RKO (cell line): Measurements from ENCODE around the gene TLCD3B.

Experiments used
- DNase-seq: peaks from one replicate; pipeline ENCODE4 v3.0.0-alpha.2; 2016; ENCODE audit warnings: low spot score

TLCD3B gene

GRCh38 chr16:30030841-30031413 is at the start of gene TLCD3B:
TLCD3B (minus strand) TSS chr16:30031271; CDS start chr16:30030527, 744 bp downstream.
- DNase-seq: no peak

DNA sequence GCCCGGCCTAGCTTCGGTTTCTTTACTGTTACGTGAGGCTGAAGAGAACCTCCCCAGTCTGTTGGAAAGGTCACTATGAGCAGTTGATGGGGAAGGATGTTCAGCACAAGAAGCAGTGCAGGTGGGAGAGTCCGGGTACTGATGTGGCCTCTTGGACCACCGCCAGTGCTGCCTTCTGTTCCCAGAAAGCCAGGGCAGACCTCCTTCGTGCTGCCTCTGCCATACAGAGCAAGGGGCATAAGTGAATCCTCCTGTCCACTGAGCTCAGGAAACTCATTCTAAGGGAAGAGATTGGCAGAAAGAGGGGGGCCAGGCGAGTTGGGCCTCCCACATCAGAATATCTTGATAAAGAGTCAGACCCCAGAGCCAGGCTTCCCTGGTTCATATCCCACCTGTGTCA is 48.4 kb upstream of the TLCD3B start:
- DNase-seq: no peak

DNA sequence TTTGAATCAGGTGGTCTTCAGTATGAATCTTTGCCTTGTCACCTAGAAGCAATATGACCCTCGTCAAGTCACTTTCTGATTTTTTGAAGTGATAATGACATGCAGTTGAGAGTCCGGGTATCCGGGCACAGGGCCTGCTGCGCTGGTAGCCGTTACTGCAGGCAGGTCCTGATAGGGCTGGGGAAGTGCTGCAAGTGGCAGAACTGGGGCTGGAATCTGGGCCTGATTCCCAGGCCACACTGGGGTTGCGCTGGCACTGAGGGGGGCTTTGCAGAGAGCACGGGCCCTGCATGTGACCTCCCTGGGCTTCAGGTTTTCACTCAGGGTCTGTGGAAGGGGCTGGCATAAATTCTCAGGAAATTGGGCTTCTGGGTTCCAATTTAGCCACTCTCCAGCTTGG is 47.7 kb upstream of the TLCD3B start:
- no peak for DNase-seq

DNA sequence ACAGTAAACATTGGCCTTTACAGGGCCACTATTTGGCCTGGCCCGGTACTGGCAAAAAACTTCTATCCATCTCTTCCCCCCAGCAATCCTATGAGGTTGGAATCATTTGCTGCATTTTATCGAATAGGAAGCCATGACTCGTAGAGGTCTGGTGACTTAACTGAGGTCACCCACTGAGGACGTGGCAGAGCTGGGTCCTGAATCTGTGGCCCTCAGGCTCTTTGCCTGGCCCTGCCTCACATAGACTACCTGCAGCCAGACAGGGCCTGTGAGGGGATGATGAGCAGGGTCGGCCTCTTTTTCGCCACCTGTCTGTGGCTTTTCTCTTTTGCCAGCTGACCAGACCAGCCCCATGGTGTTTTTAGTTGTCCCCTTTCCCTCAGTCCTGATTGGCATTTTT is 46.6 kb upstream of the TLCD3B start:
- peak; percentile 65 for DNase-seq

- no peak for DNase-seq
Measured at GRCh38 chr16:30076276-30076791, 45.3 kb upstream of the TLCD3B start.

DNA sequence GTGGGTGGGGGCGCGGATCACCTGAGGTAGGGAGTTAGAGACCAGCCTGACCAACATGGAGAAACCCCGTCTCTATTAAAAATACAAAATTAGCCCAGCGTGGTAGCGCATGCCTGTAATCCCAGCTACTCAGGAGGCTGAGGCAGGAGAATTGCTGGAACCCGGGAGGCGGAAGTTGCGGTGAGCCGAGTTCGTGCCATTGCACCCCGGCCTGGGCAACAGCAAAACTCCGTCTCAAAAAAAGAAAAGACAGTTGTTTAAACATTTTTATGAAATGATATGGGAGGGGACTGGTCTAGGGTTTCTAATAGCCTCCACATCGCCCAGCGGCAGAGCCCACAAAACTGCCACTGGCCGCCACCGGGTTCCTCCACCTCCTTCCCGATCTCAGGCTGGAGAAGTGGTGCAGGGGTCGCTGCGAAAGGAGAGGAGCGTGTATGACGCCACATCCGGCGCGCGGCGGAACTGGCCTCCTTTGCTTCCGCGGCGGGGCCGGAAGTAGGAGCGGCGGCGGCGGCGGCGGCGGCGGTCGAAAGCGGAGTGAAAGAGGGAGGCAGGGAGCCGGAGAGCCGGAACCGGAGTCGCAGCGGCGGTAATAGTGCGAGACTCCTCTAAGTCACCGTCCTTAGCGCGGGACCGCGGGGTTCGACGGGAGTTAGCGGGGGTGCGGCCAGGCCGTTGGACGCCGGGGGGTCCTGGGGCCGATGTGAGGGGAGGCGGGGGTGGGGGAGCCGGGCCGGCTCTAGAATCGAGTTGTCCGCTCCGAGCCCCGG is 44.6 kb upstream of the TLCD3B start, which contains the start of gene PPP4C:
Gene PPP4C, plus strand, starts transcription at position 492 of the 773 bp plus-strand sequence. CDS start 384 bp downstream, outside the sequence.
- DNase-seq: peak; percentile 93

GRCh38 chr16:30070490-30070889 is 39.4 kb upstream of the TLCD3B start:
- no peak for DNase-seq

DNA sequence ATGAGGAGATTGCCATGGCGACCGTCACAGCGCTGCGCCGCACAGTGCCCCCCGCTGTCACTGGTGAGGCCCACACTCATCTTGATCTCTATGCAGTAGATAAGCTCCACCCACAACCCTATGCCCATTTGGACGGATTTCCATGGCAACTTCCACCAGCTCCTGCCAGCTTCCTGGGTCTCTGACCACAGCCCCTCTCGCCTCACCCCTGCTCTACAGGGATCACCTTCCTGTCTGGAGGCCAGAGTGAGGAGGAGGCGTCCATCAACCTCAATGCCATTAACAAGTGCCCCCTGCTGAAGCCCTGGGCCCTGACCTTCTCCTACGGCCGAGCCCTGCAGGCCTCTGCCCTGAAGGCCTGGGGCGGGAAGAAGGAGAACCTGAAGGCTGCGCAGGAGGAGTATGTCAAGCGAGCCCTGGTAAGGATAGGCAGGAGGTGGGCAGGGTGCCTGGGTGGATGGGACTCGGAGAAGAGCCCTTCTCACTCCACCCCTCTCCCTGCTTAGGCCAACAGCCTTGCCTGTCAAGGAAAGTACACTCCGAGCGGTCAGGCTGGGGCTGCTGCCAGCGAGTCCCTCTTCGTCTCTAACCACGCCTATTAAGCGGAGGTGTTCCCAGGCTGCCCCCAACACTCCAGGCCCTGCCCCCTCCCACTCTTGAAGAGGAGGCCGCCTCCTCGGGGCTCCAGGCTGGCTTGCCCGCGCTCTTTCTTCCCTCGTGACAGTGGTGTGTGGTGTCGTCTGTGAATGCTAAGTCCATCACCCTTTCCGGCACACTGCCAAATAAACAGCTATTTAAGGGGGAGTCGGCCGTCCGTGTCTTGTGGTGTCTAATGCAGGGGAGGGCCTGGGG is 38.8 kb upstream of the TLCD3B start:
- no peak for DNase-seq

DNA sequence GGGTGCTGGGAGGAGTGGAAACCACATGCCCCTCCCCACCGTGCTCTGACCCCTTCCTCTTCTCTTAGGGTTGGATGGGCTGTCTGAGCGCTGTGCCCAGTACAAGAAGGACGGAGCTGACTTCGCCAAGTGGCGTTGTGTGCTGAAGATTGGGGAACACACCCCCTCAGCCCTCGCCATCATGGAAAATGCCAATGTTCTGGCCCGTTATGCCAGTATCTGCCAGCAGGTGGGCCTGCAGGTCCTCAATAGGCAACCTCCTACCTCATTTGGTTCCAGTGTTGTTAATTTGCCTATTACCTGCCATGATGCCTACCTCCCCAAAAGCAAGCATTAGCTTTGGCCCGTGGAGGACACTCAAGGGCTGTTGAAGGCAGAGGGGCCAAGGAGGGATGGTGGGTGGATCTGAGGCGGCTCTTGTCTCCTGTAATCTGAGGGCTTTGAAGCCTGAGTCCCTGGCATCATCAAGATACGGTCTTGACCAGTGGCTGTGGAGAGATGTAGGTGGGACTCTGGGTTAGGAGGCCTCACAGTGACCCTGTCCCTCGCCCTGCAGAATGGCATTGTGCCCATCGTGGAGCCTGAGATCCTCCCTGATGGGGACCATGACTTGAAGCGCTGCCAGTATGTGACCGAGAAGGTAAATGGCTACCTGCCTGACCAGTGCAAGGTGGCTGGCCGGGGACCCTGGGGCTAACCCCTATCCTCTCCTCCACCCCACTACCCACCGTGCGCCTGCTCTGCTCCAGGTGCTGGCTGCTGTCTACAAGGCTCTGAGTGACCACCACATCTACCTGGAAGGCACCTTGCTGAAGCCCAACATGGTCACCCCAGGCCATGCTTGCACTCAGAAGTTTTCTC is 37.9 kb upstream of the TLCD3B start:
- peak; percentile 52 for DNase-seq

DNA sequence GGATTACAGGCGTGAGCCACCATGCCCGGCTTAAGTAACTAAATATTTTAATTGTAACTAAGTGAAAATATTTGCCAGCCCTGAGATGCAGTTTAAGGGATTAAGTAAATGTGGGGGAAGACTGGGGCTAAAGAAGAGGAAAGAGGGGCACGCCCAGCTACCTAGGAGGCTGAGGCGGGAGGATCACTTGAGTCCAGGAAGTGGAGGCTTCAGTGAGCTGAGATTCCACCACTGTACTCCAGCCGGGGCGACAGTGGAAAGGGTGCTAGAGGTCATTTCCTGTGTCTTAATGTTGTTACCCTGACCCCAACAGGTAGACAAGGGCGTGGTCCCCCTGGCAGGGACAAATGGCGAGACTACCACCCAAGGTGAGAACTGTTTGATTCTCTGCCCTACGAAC is 37.3 kb upstream of the TLCD3B start:
- no peak for DNase-seq

DNA sequence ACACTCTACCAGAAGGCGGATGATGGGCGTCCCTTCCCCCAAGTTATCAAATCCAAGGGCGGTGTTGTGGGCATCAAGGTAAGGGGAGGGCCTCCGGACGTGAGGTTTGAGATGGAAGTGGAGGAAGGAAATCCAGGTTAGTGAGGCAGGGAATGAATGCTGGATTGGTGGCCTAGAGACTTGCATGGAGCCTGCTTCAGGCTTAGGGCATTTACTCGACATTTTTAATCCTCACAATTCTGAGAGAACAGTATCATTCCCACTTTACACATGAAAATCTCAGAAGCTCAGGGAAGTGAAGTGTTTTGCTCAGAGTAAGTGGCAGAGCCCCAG is 36.5 kb upstream of the TLCD3B start:
- DNase-seq: no peak

- DNase-seq: no peak
Measured at GRCh38 chr16:30066761-30067583, 35.9 kb upstream of the TLCD3B start.

DNA sequence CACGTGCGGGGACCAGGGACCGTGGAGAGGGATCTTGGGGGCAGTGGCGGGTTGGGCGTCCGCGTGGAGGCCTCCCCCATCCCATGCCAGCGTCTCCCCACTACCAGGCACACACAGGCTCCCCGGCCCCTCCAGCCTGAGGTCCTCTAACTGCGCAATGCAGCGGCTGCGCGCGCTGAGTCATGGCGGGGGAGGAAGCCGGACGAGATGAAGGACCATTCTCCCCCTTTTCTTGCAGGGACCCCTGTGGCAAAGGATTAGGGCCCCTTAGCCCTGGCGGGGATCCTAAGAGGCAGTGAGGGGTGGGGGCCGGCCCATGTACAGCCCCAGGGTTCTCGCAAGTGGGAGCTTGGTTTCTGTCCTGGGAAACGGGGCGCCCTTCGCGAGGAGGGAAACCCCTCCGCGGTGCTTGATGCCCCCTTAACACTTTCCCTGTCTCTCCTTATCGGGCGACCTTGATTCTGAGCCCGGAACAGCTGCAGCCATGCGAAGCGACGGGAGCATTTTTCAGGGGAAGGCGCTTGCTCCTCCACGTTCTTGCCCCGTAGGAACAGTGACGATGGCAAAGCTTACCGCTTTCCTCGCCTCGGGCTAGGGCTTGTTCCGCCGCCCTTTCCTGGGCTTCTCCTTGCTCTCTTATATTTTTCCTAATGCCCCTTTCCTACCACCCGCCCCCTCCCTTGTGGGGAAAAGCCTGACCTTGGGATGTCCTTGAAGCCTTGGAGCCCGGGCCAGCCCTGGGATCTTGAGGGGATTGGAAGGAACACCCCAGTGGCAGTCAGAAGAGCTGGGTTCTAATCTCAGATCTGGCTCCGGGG is 35.1 kb upstream of the TLCD3B start:
- DNase-seq: peak; percentile 78

DNA sequence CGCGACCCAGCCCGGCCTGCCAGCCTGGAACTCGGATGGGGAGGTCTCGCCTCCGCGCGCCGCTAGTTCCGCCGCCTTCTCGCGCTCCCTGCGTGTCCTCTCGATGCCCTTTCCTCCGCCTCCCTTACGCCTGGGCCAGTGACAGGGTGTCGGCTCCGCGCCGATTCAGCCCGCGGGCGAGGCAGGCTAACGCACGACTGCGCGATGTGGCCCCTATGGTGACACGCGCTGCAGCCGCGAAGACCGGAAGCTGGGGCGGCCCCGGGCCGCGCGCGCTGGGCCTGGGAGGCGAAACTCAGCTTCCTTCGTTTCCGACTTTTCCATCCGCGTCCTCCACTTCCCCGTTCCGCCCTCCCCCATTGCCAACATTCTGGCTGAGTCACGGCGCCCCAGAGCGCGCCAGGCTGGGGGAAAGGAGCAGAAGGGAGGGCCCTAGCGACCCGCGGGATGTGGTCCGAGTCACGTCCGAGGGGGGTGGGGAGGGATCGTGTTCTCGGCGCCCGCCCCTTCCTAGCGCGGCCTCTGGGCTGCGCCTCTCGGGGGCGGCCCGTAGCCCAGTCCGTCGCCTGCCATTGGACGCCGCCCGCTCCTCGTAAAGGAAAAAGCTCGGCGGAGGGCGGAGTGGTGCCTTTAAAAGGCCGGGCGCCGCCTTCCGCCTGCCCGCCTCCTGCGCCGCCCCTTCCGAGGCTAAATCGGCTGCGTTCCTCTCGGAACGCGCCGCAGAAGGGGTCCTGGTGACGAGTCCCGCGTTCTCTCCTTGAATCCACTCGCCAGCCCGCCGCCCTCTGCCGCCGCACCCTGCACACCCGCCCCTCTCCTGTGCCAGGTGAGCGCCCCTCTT is 34.3 kb upstream of the TLCD3B start, which contains the start of gene ALDOA:
Gene ALDOA, plus strand, starts transcription at position 659 of the 841 bp plus-strand sequence. CDS start 1,138 bp downstream, outside the sequence.
- peak; percentile 98 for DNase-seq

DNA sequence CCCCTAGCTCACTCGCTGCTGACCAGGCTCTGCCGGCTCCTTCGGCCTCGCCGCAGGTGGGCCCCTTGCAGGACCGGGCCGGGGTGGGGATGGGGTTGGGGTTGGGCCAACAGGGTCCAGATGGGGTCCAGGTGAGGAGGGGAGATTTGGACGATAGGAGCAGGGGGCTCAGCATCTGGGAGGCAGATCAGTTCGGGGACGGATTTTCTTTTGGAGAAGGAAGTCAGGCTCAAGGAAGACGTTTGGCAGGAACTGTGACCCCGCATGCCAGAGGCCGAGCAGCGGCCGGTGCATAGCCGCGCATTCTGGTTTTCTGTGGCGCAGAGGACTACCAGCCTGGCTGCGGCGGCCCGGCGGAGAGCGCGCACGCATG is 33.6 kb upstream of the TLCD3B start:
- DNase-seq: no peak

DNA sequence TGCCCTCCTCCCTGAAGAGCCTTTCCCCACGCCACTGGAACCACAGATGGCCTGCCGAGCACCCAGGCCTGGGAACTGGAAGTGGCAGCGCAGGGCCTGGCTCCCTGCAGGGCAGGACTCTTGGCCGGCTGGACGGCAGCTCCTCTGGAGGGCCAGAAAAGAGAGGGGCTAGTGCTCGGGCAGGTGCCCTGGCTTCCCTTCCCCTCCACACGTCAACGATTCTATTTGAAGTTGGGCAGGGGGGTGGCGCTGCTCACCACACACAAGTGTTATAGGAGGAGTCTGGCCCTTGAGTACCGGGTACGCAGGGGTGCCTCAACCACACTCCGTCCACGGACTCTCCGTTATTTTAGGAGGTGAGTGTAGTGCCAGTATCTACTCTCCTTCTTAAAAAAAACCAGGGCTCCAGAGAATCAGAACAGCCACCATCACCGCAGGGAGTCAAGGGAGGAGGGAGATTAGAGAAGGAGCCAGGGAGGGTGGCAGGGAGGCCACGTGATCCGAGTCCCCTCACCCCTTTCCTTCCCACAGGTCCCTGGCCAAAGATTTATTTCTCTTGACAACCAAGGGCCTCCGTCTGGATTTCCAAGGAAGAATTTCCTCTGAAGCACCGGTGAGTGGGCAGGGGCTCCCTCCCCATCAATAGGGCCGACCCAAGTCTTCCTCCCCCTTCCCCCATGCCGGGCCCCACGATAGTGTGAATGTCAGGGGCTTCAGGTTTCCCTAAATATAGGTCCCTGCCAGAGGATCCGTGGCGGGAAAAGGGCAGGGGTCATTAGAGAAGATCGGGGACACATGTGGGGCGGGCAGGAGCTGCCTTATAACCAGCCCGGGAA is 33.0 kb upstream of the TLCD3B start:
- peak; percentile 84 for DNase-seq

DNA sequence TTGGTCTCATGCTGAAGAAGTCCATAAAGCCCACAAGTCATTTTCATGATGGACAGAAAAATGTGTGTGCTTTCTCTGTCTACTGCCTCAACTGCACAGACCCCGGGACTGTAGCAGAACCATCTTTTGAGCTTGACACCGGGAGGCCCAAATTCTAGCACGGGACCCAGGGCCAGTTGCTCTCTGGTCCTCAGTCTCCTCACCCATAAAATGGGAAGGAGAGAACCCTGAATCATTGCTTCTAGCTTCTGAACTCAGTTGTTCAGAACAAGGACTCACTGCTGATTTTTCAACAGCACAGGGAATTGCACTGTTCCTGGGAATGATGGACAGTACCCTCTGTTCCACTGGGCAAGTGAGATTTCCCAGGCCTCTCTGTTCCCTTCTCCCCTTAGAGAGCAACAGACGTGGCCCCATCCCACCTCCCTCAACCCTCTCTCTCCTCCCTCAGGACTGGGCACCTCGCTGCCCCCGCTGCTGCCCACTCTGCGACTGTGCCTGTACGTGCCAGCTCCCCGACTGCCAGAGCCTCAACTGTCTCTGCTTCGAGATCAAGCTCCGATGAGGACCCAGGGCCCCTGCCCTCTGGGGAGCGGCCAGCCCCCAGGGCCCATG is 32.3 kb upstream of the TLCD3B start:
- no peak for DNase-seq
